Measurements from ENCODE around the gene PCDHGA5.

DNA sequence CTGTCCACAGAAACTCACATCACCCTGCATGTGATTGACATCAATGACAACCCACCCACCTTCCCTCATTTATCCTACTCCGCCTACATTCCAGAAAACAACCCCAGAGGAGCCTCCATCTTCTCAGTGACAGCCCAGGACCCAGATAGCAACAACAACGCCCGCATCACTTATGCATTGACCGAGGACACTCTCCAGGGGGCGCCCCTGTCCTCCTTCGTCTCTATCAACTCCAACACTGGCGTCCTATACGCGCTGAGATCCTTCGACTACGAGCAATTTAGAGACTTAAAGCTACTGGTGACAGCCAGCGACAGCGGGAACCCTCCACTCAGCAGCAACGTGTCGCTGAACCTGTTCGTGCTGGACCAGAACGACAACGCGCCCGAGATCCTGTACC, 18.6 kb upstream of the PCDHGA5 start:
- TF ChIP-seq, protein P1, sequence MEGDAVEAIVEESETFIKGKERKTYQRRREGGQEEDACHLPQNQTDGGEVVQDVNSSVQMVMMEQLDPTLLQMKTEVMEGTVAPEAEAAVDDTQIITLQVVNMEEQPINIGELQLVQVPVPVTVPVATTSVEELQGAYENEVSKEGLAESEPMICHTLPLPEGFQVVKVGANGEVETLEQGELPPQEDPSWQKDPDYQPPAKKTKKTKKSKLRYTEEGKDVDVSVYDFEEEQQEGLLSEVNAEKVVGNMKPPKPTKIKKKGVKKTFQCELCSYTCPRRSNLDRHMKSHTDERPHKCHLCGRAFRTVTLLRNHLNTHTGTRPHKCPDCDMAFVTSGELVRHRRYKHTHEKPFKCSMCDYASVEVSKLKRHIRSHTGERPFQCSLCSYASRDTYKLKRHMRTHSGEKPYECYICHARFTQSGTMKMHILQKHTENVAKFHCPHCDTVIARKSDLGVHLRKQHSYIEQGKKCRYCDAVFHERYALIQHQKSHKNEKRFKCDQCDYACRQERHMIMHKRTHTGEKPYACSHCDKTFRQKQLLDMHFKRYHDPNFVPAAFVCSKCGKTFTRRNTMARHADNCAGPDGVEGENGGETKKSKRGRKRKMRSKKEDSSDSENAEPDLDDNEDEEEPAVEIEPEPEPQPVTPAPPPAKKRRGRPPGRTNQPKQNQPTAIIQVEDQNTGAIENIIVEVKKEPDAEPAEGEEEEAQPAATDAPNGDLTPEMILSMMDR (optimal IDR thresholded peaks at IDR 0.05 in 1 of 3, IDR thresholded peaks at IDR 0.05 in 1 of 3, conservative IDR thresholded peaks at IDR 0.05 in 1 of 3; ENCODE audit: extremely low read depth in 1 of 3, insufficient read depth in 2 of 3, low read length in 3 of 3): no peak
- TF ChIP-seq EZH2 (IDR thresholded peaks at IDR 0.05; ENCODE audit: low read length): no peak

All from keratinocyte (primary cell).